ENCODE measurements around the gene RXFP2.

The RXFP2 gene

DNA sequence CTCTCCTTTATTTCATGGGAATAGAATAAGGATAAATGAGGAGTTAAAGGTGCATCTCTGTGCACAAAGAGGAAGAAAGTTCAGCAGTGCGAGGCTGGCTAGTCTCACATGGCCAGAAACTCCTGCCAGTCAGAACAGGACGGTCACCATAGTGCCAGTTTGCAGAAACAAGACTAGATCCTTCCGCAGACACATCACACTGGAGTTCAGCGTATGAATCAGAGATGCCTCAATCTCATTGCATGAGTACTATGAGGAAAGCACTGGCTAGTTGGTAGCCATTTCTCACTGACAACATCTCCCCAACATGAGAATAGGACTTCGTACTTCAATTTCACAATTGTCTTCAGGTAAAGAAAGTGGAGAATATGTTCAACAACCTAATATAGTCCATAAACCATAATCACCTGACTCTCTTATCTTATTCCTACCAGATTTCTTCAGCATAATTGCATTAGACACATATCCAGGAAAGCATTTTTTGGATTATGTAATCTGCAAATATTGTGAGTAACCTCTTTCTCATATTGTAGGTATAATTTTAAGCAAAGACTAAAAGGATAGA, 34.9 kb downstream of the RXFP2 start:
- in situ Hi-C loops (cut with HindIII; ENCODE audit: low pct_unique_long_range_greater_than_20kb, low sequenced_read_pairs) = no loop called here
- no peak for DNase-seq (ENCODE audit: low read depth in 1 of 2, low spot score in 1 of 2)
- no peak for TF ChIP-seq JUND (IDR thresholded peaks at IDR 0.05; ENCODE audit: low read depth)

- in situ Hi-C loops (cut with HindIII; ENCODE audit: low pct_unique_long_range_greater_than_20kb, low sequenced_read_pairs) = no loop called here
- DNase-seq (ENCODE audit: low read depth in 1 of 2, low spot score in 1 of 2) = no peak
- TF ChIP-seq JUND (IDR thresholded peaks at IDR 0.05; ENCODE audit: low read depth) = no peak
Observed at GRCh38 chr13:31775148-31775547, 35.8 kb downstream of the RXFP2 start.

DNA sequence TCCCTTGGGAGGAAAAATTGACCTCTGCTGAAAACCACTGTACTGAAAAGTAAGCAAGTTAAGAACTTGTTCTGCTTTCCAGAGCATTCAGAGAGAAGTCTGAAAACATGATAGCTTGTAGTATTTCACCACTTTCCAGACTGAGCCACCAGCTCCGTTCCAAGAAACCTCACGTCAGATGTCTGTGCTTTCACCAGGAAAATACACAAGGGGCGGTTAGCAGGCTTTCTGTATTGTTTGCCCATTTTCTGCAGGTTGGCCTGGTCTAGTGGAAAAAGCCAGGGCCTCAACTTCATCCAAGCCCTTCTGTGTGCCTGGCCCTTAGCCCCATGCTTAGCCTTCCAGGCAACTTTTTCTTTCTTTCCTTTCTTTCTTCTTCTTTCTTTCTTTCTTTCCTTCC, 36.4 kb downstream of the RXFP2 start:
- in situ Hi-C loops (cut with HindIII; ENCODE audit: low pct_unique_long_range_greater_than_20kb, low sequenced_read_pairs) = no loop called here
- no peak for TF ChIP-seq JUND (IDR thresholded peaks at IDR 0.05; ENCODE audit: low read depth)
- no peak for DNase-seq (ENCODE audit: low read depth in 1 of 2, low spot score in 1 of 2)

- TF ChIP-seq JUND (IDR thresholded peaks at IDR 0.05; ENCODE audit: low read depth) = no peak
- DNase-seq (ENCODE audit: low read depth in 1 of 2, low spot score in 1 of 2) = no peak
- in situ Hi-C loops (cut with HindIII; ENCODE audit: low pct_unique_long_range_greater_than_20kb, low sequenced_read_pairs) = no loop called here
Observed at GRCh38 chr13:31781064-31781463, 41.7 kb downstream of the RXFP2 start.

DNA sequence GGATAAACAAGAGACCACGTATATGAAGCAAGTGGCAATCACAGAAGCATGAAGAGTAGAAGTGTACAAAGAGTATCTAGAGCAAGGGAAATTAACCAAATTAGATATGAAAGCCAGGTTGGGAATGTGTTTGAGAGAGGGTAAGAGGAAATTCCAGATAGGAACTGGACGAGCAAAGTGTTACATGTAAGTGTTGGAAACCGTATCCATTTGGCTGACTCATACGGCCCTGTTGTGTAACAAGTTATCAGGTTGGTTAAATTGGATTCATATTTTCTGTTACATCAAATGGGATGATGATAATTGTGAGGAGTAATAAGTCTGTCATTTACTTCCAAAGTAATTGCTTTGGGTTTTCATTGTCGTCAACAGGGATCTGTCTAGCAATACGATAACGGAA, 46.7 kb downstream of the RXFP2 start:
- no peak for TF ChIP-seq JUND (IDR thresholded peaks at IDR 0.05; ENCODE audit: low read depth)
- in situ Hi-C loops (cut with HindIII; ENCODE audit: low pct_unique_long_range_greater_than_20kb, low sequenced_read_pairs) = no loop called here
- DNase-seq (ENCODE audit: low read depth in 1 of 2, low spot score in 1 of 2) = no peak

DNA sequence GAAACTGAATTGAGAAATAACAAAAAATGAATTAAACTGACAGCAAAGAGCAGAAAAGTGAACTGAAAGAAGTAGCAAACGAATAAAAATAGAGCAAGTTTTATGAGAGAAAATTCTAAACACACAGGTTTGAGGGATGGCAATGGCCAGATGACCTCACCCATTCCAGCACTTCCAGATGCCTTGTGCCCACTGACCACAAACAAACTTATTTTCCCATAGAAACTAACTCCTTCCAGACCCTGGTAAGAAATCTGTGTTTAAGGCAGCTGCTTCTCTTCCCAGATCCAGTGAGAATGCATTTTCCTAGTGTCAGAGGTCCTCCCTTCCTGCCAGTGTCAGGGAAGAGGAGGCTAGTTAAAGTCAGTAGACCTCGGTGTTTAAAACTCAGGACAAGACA, 51.7 kb downstream of the RXFP2 start:
- DNase-seq (ENCODE audit: low read depth in 1 of 2, low spot score in 1 of 2) = no peak
- in situ Hi-C loops (cut with HindIII; ENCODE audit: low pct_unique_long_range_greater_than_20kb, low sequenced_read_pairs) = no loop called here

GRCh38 chr13:31793246-31793645, 53.9 kb downstream of the RXFP2 start:
- no peak for TF ChIP-seq JUND (IDR thresholded peaks at IDR 0.05; ENCODE audit: low read depth)
- in situ Hi-C loops (cut with HindIII; ENCODE audit: low pct_unique_long_range_greater_than_20kb, low sequenced_read_pairs) = no loop called here
- no peak for DNase-seq (ENCODE audit: low read depth in 1 of 2, low spot score in 1 of 2)

More for the DNA sequence above, 51.7 kb downstream of the RXFP2 start:
- no peak for TF ChIP-seq JUND (IDR thresholded peaks at IDR 0.05; ENCODE audit: low read depth)

- DNase-seq (ENCODE audit: low read depth in 1 of 2, low spot score in 1 of 2) = no peak
- in situ Hi-C loops (cut with HindIII; ENCODE audit: low pct_unique_long_range_greater_than_20kb, low sequenced_read_pairs) = no loop called here
- no peak for TF ChIP-seq JUND (IDR thresholded peaks at IDR 0.05; ENCODE audit: low read depth)
Observed at GRCh38 chr13:31794452-31794851, 55.1 kb downstream of the RXFP2 start.

GRCh38 chr13:31797154-31797775, 57.9 kb downstream of the RXFP2 start:
- TF ChIP-seq JUND (IDR thresholded peaks at IDR 0.05; ENCODE audit: low read depth) = no peak
- in situ Hi-C loops (cut with HindIII; ENCODE audit: low pct_unique_long_range_greater_than_20kb, low sequenced_read_pairs) = no loop called here
- peak; percentile 4 to 35 for DNase-seq (ENCODE audit: low read depth in 1 of 2, low spot score in 1 of 2)

- no peak for TF ChIP-seq JUND (IDR thresholded peaks at IDR 0.05; ENCODE audit: low read depth)
- no peak for DNase-seq (ENCODE audit: low read depth in 1 of 2, low spot score in 1 of 2)
- in situ Hi-C loops (cut with HindIII; ENCODE audit: low pct_unique_long_range_greater_than_20kb, low sequenced_read_pairs) = no loop called here
Observed at GRCh38 chr13:31798189-31798588, 58.9 kb downstream of the RXFP2 start.

DNA sequence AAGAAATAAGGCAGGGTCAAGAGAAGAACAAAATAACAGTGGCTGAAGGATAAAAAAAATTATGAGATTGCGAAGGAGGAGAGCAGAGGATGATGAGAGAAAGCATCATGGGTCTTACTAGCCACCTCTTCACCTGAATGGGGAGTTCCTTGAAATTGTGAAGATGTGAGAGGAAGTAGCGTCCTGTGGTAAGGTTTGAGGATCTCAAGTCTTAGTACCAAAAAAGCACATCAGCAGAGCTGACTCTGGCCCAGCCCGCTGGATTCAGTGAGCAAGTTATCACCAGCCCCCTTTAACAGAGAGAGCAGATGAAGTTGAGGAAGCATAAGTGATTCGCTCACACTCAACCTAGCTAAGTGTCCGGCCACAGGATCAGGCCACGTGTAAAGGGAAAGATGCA, 61.8 kb downstream of the RXFP2 start:
- in situ Hi-C loops (cut with HindIII; ENCODE audit: low pct_unique_long_range_greater_than_20kb, low sequenced_read_pairs) = no loop called here
- TF ChIP-seq JUND (IDR thresholded peaks at IDR 0.05; ENCODE audit: low read depth) = no peak
- no peak for DNase-seq (ENCODE audit: low read depth in 1 of 2, low spot score in 1 of 2)

DNA sequence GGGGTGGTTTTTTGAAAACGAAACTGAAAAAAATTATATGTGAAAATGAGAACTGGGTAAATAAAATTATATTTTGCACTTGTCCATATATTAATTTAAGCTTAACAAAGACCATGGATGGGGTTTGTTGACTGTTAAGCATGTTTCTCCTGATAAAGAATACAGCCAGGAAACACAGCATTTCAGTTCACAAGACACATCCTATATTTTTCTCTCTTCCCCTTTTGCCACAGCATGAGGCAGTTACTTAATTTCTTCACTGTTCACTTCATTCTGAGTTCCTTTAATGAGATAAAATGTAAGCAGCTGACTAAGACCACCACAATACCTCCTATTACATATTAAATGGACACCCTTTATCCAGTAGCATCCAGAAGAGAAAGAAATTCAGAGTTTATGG, 64.0 kb downstream of the RXFP2 start:
- no peak for DNase-seq (ENCODE audit: low read depth in 1 of 2, low spot score in 1 of 2)
- TF ChIP-seq JUND (IDR thresholded peaks at IDR 0.05; ENCODE audit: low read depth) = no peak

DNA sequence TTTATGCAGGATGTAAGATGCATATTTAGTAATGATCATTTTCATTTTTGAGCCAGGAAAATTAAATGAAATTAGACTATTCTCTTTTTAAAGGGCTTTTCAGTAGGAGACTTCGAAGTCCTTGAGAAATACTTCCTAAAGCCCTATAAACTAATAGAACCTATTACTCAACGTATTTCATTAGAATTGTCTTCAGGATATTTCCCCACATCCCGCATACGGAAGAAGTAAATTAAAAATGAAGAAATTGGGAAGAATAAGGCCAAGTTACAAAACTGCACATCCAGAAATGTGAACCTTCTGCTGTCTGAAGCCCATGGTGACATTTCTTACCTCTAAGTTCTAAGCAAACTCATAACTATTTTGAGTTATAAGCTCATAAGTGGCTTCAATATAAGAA, 66.5 kb downstream of the RXFP2 start:
- in situ Hi-C loops (cut with HindIII; ENCODE audit: low pct_unique_long_range_greater_than_20kb, low sequenced_read_pairs) = no loop called here
- TF ChIP-seq JUND (IDR thresholded peaks at IDR 0.05; ENCODE audit: low read depth) = no peak
- no peak for DNase-seq (ENCODE audit: low read depth in 1 of 2, low spot score in 1 of 2)

More for the DNA sequence above, 64.0 kb downstream of the RXFP2 start:
- in situ Hi-C loops (cut with HindIII; ENCODE audit: low pct_unique_long_range_greater_than_20kb, low sequenced_read_pairs) = no loop called here

- no peak for TF ChIP-seq JUND (IDR thresholded peaks at IDR 0.05; ENCODE audit: low read depth)
- no peak for DNase-seq (ENCODE audit: low read depth in 1 of 2, low spot score in 1 of 2)
- in situ Hi-C loops (cut with HindIII; ENCODE audit: low pct_unique_long_range_greater_than_20kb, low sequenced_read_pairs) = no loop called here
Observed at GRCh38 chr13:31807090-31807541, 67.8 kb downstream of the RXFP2 start.
